ENCODE data around the gene RAPGEF4. TPM values are rescaled to one million over a fixed set of nuclear protein-coding genes. Genes with fewer than 3 reads are reported as not detected.

The RAPGEF4 gene
- total and polyA plus RNA-seq, 2 of the 13 experiments (the other 11 are each of a cell fraction or from before 2014, with no cell fraction given): 0.78 to 0.91 TPM

DNA sequence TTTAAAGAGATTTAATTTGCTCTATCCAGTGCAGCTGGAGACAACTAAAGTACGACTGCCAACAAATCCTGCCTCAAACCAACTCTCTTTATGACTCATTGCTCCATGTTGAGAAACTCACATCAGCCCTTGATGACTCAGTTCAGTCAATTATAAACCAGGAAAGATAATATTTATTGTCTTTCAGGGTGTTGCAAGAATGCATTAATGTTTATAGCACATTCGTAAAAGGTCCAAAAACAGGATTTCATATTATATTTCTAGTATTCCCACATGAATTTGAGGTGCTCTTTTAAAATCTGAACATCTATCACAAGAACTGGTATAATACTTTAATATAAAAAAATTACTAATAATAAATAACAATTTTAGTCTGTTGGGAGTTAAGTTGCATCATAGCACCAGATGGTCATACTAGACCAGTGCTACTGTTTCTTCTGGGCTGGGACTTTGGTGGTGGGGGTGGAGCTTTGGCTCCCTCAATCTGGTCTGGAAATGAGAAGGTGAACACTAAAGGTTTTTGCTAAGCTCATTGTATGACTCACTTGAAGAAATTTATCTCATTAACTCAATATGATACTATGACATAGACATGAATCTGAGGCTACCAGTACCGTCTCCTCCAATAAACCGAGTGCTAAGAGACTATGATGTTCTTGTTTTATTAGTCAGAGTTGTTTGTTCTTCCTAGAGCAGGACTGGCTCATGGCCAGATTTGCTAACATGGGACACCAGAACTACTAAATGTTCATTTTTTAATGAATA, 313.4 kb downstream of the RAPGEF4 start (continued):
- TF ChIP-seq PAXIP1 (CRISPR knock-in tag; conservative IDR thresholded peaks at IDR 0.05): peak; percentile 69
- TF ChIP-seq ZFP41 (CRISPR knock-in tag; IDR thresholded peaks at IDR 0.05; ENCODE audit: borderline replicate concordance): no peak
- no peak for TF ChIP-seq ZNF567 (CRISPR knock-in tag; IDR thresholded peaks at IDR 0.05; ENCODE audit: borderline replicate concordance)
- TF ChIP-seq MIER2 (CRISPR knock-in tag; IDR thresholded peaks at IDR 0.05): peak; percentile 19; the same call in 1 of the 2 replicates
- no peak for TF ChIP-seq MEIS1 (CRISPR knock-in tag; IDR thresholded peaks at IDR 0.05; ENCODE audit: borderline replicate concordance)
- TF ChIP-seq, protein P1, sequence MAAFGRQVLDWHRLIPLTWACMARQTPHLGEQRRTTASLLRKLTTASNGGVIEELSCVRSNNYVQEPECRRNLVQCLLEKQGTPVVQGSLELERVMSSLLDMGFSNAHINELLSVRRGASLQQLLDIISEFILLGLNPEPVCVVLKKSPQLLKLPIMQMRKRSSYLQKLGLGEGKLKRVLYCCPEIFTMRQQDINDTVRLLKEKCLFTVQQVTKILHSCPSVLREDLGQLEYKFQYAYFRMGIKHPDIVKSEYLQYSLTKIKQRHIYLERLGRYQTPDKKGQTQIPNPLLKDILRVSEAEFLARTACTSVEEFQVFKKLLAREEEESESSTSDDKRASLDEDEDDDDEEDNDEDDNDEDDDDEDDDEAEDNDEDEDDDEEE (CRISPR knock-in tag; IDR thresholded peaks at IDR 0.05): no peak
- no peak for TF ChIP-seq PREB (CRISPR knock-in tag; IDR thresholded peaks at IDR 0.05)
- TF ChIP-seq, protein P2, sequence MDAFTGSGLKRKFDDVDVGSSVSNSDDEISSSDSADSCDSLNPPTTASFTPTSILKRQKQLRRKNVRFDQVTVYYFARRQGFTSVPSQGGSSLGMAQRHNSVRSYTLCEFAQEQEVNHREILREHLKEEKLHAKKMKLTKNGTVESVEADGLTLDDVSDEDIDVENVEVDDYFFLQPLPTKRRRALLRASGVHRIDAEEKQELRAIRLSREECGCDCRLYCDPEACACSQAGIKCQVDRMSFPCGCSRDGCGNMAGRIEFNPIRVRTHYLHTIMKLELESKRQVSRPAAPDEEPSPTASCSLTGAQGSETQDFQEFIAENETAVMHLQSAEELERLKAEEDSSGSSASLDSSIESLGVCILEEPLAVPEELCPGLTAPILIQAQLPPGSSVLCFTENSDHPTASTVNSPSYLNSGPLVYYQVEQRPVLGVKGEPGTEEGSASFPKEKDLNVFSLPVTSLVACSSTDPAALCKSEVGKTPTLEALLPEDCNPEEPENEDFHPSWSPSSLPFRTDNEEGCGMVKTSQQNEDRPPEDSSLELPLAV (CRISPR knock-in tag; conservative IDR thresholded peaks at IDR 0.05; ENCODE audit: low read depth): no peak
- TF ChIP-seq REPIN1 (CRISPR knock-in tag; IDR thresholded peaks at IDR 0.05; ENCODE audit: borderline replicate concordance, low read depth): no peak
- TF ChIP-seq LCORL (IDR thresholded peaks at IDR 0.05): no peak
- TF ChIP-seq LCORL (CRISPR knock-in tag; IDR thresholded peaks at IDR 0.05): no peak; the same call in 1 of the 2 replicates
- TF ChIP-seq NCOA5 (CRISPR knock-in tag; IDR thresholded peaks at IDR 0.05): no peak
- TF ChIP-seq ATAD3A (CRISPR knock-in tag; IDR thresholded peaks at IDR 0.05): no peak
- no peak for TF ChIP-seq ZNF772 (CRISPR knock-in tag; IDR thresholded peaks at IDR 0.05)
- TF ChIP-seq, protein P3, sequence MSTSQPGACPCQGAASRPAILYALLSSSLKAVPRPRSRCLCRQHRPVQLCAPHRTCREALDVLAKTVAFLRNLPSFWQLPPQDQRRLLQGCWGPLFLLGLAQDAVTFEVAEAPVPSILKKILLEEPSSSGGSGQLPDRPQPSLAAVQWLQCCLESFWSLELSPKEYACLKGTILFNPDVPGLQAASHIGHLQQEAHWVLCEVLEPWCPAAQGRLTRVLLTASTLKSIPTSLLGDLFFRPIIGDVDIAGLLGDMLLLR (CRISPR knock-in tag; IDR thresholded peaks at IDR 0.05): no peak
- no peak for TF ChIP-seq ZNF572 (CRISPR knock-in tag; IDR thresholded peaks at IDR 0.05)
- TF ChIP-seq, protein P4, sequence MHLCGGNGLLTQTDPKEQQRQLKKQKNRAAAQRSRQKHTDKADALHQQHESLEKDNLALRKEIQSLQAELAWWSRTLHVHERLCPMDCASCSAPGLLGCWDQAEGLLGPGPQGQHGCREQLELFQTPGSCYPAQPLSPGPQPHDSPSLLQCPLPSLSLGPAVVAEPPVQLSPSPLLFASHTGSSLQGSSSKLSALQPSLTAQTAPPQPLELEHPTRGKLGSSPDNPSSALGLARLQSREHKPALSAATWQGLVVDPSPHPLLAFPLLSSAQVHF (CRISPR knock-in tag; IDR thresholded peaks at IDR 0.05): no peak
- TF ChIP-seq ZNF296 (CRISPR knock-in tag; conservative IDR thresholded peaks at IDR 0.05): no peak
- no peak for TF ChIP-seq POGK (CRISPR knock-in tag; conservative IDR thresholded peaks at IDR 0.05)

All from HepG2 (cell line).